NB4 (cell line): ENCODE results near the gene IFNE.
A peak's percentile ranks its signal among the peaks of the same experiment; 100 is the strongest.

Experiments used
- DNase-seq: peaks from one replicate; pipeline ENCODE4 v3.0.0; 2010; ENCODE audit warnings: low read depth
- H3K4me3 ChIP-seq: one replicate; pipeline ENCODE4 v1.5.1; 2011; ENCODE audit warnings: mild to moderate bottlenecking, low read depth, low read length, moderate library complexity
- CTCF ChIP-seq: IDR thresholded peaks from one replicate; pipeline ENCODE4 v1.5.1; 2012; ENCODE audit warnings: low read depth, low read length
- MAX ChIP-seq: IDR thresholded peaks from 2 replicates; pipeline ENCODE4 v1.6.1; 2011; ENCODE audit warnings: low read depth, low read length
- MYC ChIP-seq: IDR thresholded peaks from 2 replicates; pipeline ENCODE4 v1.6.1; 2011; ENCODE audit warnings: low read depth, low read length
- POLR2A ChIP-seq: IDR thresholded peaks from 2 replicates; pipeline ENCODE4 v1.6.1; 2011; ENCODE audit warnings: mild to moderate bottlenecking; ENCODE audit not compliant: insufficient read length; ENCODE audit errors: extremely low read depth

Gene IFNE

GRCh38 chr9:21465859-21466518, 16.1 kb downstream of the IFNE start:
- DNase-seq = peak; percentile 58
- TF ChIP-seq CTCF = peak; percentile 59
- TF ChIP-seq POLR2A = no peak
- no peak for TF ChIP-seq MYC
- no peak for TF ChIP-seq MAX
- no peak overlapping the region for H3K4me3 ChIP-seq

GRCh38 chr9:21465138-21465537, 17.0 kb downstream of the IFNE start:
- no peak for TF ChIP-seq POLR2A
- no peak for TF ChIP-seq CTCF
- TF ChIP-seq MYC = no peak
- no peak for TF ChIP-seq MAX
- H3K4me3 ChIP-seq = no peak overlapping the region
- DNase-seq = peak; percentile 0

GRCh38 chr9:21461377-21461776, 20.7 kb downstream of the IFNE start:
- TF ChIP-seq MYC (no peak), POLR2A (no peak), CTCF (no peak), MAX (no peak)
- peak; percentile 0 for DNase-seq
- H3K4me3 ChIP-seq = no peak overlapping the region

GRCh38 chr9:21455320-21455719, 26.8 kb downstream of the IFNE start:
- TF ChIP-seq MYC (no peak), CTCF (peak; percentile 70)
- no peak overlapping the region for H3K4me3 ChIP-seq
- peak; percentile 53 for DNase-seq

GRCh38 chr9:21454149-21454548, 28.0 kb downstream of the IFNE start:
- H3K4me3 ChIP-seq = no peak overlapping the region
- no peak for TF ChIP-seq POLR2A
- no peak for TF ChIP-seq MAX
- TF ChIP-seq CTCF = no peak
- TF ChIP-seq MYC = no peak
- DNase-seq = peak; percentile 2

- DNase-seq = peak; percentile 2
- H3K4me3 ChIP-seq = no peak overlapping the region
- TF ChIP-seq MAX (no peak), CTCF (no peak), MYC (no peak), POLR2A (no peak)
These were observed 29.4 kb downstream of the IFNE start for GRCh38 chr9:21452681-21453080.
